GM12878 (cell line): Measurements from ENCODE around the gene XAGE2. TPM values are rescaled to one million over a fixed set of nuclear protein-coding genes. Genes with fewer than 3 reads are reported as not detected.

Experiments used
- ATAC-seq: fragments of 200-7000 bp; cut with Tn5 transposase; 3 replicates; pipeline ENCODE4 v1.9.1; 2020; ENCODE audit warnings: mild to moderate bottlenecking, moderate library complexity
- BruUV-seq: library from RNA; stranded (reverse); fragments of 400-500 nt; replicated peaks from 2 replicates; lab custom pipeline; 2021; lab: Mats Ljungman, UMichigan
- CTCF ChIA-PET: fragments of 300-600 bp; sonication (Branson Sonifier 250); formaldehyde crosslinking; extraction: SDS; loops from one replicate; lab custom pipeline; 2021; ENCODE audit warnings: inconsistent platforms; lab: Yijun Ruan, JAX
- POLR2A ChIA-PET: fragments of 350-600 bp; formaldehyde crosslinking; extraction: SDS; loops from one replicate; lab custom pipeline; 2021; ENCODE audit warnings: inconsistent platforms; lab: Charles Lee
- RAD21 ChIA-PET: fragments of 300-600 bp; sonication (Branson Sonifier 250); formaldehyde crosslinking; loops from one replicate; lab custom pipeline; 2023; ENCODE audit warnings: antibody characterized with exemption; ENCODE audit not compliant: unreplicated experiment; lab: Charles Lee
- SMC1A ChIA-PET: fragments of 300-600 bp; sonication (Branson Sonifier 250); formaldehyde crosslinking; loops from one replicate; lab custom pipeline; 2023; ENCODE audit not compliant: unreplicated experiment, uncharacterized antibody; lab: Charles Lee
- DNase-seq: peaks from one replicate; pipeline ENCODE4 v3.0.0-alpha.2; 2011; ENCODE audit warnings: low read depth, low spot score
- FAIRE-seq: peaks from 3 replicates; lab custom pipeline; 2011; peaks lifted over from hg19 to GRCh38; lab: Jason Lieb, UNC
- H2AFZ ChIP-seq: 2 replicates; pipeline ENCODE4 v1.6.0; 2011; ENCODE audit warnings: low read depth, low read length, control low read depth; ENCODE audit not compliant: control insufficient read depth
- H3K27ac ChIP-seq: 2 replicates; pipeline ENCODE4 v1.5.1; 2011; ENCODE audit warnings: control low read depth; ENCODE audit not compliant: control insufficient read depth, insufficient read depth
- H3K27me3 ChIP-seq, 2 experiments: replicated peaks in 1 of 2; 2 replicates each; pipeline versions ENCODE4 v1.6.0 to v1.6.1; 2011; ENCODE audit warnings: low read length in 1 of 2; ENCODE audit not compliant: control insufficient read depth in 2 of 2, insufficient read depth in 2 of 2
- H3K36me3 ChIP-seq, 2 experiments: 2 replicates each; pipeline ENCODE4 v1.5.1; 2011; ENCODE audit warnings: low read length in 1 of 2; ENCODE audit not compliant: control insufficient read depth in 2 of 2, insufficient read depth in 2 of 2
- H3K4me1 ChIP-seq: 2 replicates; pipeline ENCODE4 v1.6.1; 2011; ENCODE audit warnings: mild to moderate bottlenecking, low read length, moderate library complexity, mixed read lengths; ENCODE audit not compliant: control insufficient read depth, insufficient read depth
- H3K4me2 ChIP-seq: 2 replicates; pipeline ENCODE4 v1.6.0; 2011; ENCODE audit warnings: control low read depth; ENCODE audit not compliant: control insufficient read depth, insufficient read depth
- H3K4me3 ChIP-seq: fragments of 200-600 bp; sonication (generic); 2 replicates; pipeline ENCODE4 v1.5.1; 2016
- H3K79me2 ChIP-seq: 2 replicates; pipeline ENCODE4 v1.6.0; 2011; ENCODE audit warnings: low read length; ENCODE audit not compliant: control insufficient read depth, insufficient read depth
- H3K9ac ChIP-seq: 2 replicates; pipeline ENCODE4 v1.8.0; 2011; ENCODE audit warnings: low read length, control low read depth, mixed read lengths; ENCODE audit not compliant: control insufficient read depth, insufficient read depth
- H3K9me3 ChIP-seq: replicated peaks from 3 replicates; pipeline ENCODE4 v1.5.1; 2011; ENCODE audit warnings: mild to moderate bottlenecking, low read length; ENCODE audit not compliant: control insufficient read depth, insufficient read depth
- H4K20me1 ChIP-seq: 2 replicates; pipeline ENCODE4 v1.6.0; 2011; ENCODE audit not compliant: control insufficient read depth, insufficient read depth
- KLF5 ChIP-seq: fragments of 450-650 bp; IDR thresholded peaks from 2 replicates; pipeline ENCODE4 v1.6.1; 2014; ENCODE audit warnings: mild to moderate bottlenecking; ENCODE audit not compliant: partially characterized antibody
- POLR2AphosphoS5 ChIP-seq: IDR thresholded peaks from 2 replicates; pipeline ENCODE4 v1.6.1; 2011; ENCODE audit warnings: mild to moderate bottlenecking, low read length, inconsistent platforms
- SMARCA5 ChIP-seq: fragments of 450-650 bp; IDR thresholded peaks from 2 replicates; pipeline ENCODE4 v1.6.1; 2017; ENCODE audit warnings: mild to moderate bottlenecking
- STAT1 ChIP-seq: fragments of 450-650 bp; conservative IDR thresholded peaks from 2 replicates; pipeline ENCODE4 v1.6.1; 2014; ENCODE audit warnings: antibody characterized with exemption, mild to moderate bottlenecking
- ZNF274 ChIP-seq: IDR thresholded peaks from one replicate; pipeline ENCODE4 v1.8.0; 2011; ENCODE audit not compliant: insufficient read length, insufficient read depth
- ZSCAN29 ChIP-seq: fragments of 450-650 bp; IDR thresholded peaks from 2 replicates; pipeline ENCODE4 v1.6.1; 2017; ENCODE audit warnings: mild to moderate bottlenecking, moderate library complexity
- WGBS: methylation state at CpG from one replicate; pipeline ENCODE4 v1.1.6; 2016; ENCODE audit warnings: low lambda C conversion rate; ENCODE audit not compliant: insufficient replicate concordance, insufficient coverage; ENCODE audit errors: missing lambda C conversion rate; 5-methylcytosine and 5-hydroxymethylcytosine counted together
- in situ Hi-C: fragments of 300-500 bp; cut with MboI; formaldehyde crosslinking; loops from 9 replicates; pipeline ENCODE4 v1.14.3; 2018; ENCODE audit warnings: mixed read lengths
- intact Hi-C: fragments of 100-400 bp; cut with micrococcal nuclease; formaldehyde crosslinking; loops from one replicate; pipeline ENCODE4 v1.14.2; 2022; ENCODE audit not compliant: unreplicated experiment
- polyA plus RNA-seq, 11 experiments: library from polyadenylated mRNA; depleted of rRNA in 4 of 11; unstranded in 6 of 11; stranded (reverse) in 5 of 11; fragments of >200 nt; fragmentation: Nextera tagmentation in 4 of 11; fragmentation: Illumina TruSeq in 1 of 11; extraction: Ambion mirVana in 4 of 11; extraction: Trizol in 1 of 11; gene quantifications; 1 replicate in 1 of 11; 2 replicates in 10 of 11; pipeline versions ENCODE4 v1.2.1 to v1.2.3, GENCODE V29; 2011 to 2016; ENCODE audit warnings: inconsistent platforms in 2 of 11, missing spikeins in 2 of 11, low read depth in 1 of 11
- total RNA-seq, 4 experiments: library from RNA; depleted of rRNA in 3 of 4; stranded (reverse); fragments of >200 nt in 3 of 4; fragmentation: Illumina TruSeq in 1 of 4; extraction: Trizol in 1 of 4; gene quantifications; 2 replicates each; pipeline versions ENCODE4 v1.2.1 to v1.2.3, GENCODE V29; 2013 to 2021
- TF ChIP-seq, protein P1 (sequence below): fragments of 450-650 bp; IDR thresholded peaks from 2 replicates; pipeline ENCODE4 v1.6.1; 2017; ENCODE audit warnings: mild to moderate bottlenecking, moderate library complexity
- TF ChIP-seq, protein P2 (sequence below): fragments of 450-650 bp; IDR thresholded peaks from 2 replicates; pipeline ENCODE4 v1.6.1; 2017; ENCODE audit warnings: antibody characterized with exemption, mild to moderate bottlenecking, moderate library complexity
- TF ChIP-seq, protein P3 (sequence below): fragments of 150-350 bp; IDR thresholded peaks from 2 replicates; pipeline ENCODE4 v1.6.1; 2014; ENCODE audit warnings: mild to moderate bottlenecking, low read depth, low read length

XAGE2 gene
- total and polyA plus RNA-seq, 10 of the 15 experiments (the other 5 are each of a cell fraction or from before 2014, with no cell fraction given): not detected

DNA sequence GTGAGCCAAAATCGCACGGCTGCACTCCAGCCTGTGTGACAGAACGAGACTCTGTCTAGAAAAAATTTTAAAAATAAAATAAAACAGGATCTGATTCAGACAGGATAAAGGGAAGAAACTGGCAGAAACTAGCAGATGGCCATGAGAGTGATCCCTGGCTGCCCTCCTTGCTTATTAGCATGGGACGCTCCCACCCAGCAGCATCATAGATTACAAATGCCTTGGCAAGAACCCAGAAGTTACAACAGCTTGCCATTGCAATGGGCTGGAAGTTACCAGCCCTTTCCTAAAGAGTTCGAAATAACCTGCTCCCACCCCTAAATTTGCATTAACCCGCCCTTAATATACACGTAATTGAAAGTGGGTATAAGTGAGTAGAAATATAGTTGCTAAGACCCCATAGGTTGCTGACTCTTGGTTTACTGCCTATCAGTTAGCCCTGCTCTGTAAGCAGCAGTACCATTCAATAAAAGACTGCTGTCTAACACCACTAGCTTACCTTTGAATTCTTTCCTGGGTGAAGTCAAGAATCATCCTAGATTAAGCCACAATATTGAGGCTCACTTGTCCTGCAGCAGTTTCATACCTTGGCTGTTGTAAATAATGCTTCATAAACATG is 9.1 kb upstream of the XAGE2 start:
- ChIA-PET RAD21 (no interaction called here), CTCF (no interaction called here), SMC1A (no interaction called here), POLR2A (no interaction called here)
- DNase-seq (no peak), ATAC-seq (no peak), FAIRE-seq (no peak)
- WGBS: 15% methylated on average over 7 of the region's 7 CpGs
- Histone ChIP-seq H4K20me1 (no peaks in the 10 kb centered on the region), H3K4me2 (no peak overlapping the region), H3K4me3 (no peak overlapping the region), H3K4me1 (no peaks in the 10 kb centered on the region), H3K36me3 (no peaks in the 10 kb centered on the region), H3K27ac (no peak overlapping the region), H3K9ac (no peak overlapping the region), H3K27me3 (no peaks in the 10 kb centered on the region), H3K9me3 (no peaks in the 10 kb centered on the region), H3K79me2 (no peaks in the 10 kb centered on the region), H2AFZ (no peak overlapping the region)
- in situ Hi-C loops (no loop called here), intact Hi-C loops (no loop called here)
- BruUV-seq: no TSS peak
- TF ChIP-seq SMARCA5 (no peak), POLR2AphosphoS5 (no peak), ZSCAN29 (no peak), KLF5 (no peak), STAT1 (no peak), ZNF274 (no peak)
- TF ChIP-seq, protein P1, sequence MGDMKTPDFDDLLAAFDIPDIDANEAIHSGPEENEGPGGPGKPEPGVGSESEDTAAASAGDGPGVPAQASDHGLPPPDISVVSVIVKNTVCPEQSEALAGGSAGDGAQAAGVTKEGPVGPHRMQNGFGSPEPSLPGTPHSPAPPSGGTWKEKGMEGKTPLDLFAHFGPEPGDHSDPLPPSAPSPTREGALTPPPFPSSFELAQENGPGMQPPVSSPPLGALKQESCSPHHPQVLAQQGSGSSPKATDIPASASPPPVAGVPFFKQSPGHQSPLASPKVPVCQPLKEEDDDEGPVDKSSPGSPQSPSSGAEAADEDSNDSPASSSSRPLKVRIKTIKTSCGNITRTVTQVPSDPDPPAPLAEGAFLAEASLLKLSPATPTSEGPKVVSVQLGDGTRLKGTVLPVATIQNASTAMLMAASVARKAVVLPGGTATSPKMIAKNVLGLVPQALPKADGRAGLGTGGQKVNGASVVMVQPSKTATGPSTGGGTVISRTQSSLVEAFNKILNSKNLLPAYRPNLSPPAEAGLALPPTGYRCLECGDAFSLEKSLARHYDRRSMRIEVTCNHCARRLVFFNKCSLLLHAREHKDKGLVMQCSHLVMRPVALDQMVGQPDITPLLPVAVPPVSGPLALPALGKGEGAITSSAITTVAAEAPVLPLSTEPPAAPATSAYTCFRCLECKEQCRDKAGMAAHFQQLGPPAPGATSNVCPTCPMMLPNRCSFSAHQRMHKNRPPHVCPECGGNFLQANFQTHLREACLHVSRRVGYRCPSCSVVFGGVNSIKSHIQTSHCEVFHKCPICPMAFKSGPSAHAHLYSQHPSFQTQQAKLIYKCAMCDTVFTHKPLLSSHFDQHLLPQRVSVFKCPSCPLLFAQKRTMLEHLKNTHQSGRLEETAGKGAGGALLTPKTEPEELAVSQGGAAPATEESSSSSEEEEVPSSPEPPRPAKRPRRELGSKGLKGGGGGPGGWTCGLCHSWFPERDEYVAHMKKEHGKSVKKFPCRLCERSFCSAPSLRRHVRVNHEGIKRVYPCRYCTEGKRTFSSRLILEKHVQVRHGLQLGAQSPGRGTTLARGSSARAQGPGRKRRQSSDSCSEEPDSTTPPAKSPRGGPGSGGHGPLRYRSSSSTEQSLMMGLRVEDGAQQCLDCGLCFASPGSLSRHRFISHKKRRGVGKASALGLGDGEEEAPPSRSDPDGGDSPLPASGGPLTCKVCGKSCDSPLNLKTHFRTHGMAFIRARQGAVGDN: no peak
- TF ChIP-seq, protein P2, sequence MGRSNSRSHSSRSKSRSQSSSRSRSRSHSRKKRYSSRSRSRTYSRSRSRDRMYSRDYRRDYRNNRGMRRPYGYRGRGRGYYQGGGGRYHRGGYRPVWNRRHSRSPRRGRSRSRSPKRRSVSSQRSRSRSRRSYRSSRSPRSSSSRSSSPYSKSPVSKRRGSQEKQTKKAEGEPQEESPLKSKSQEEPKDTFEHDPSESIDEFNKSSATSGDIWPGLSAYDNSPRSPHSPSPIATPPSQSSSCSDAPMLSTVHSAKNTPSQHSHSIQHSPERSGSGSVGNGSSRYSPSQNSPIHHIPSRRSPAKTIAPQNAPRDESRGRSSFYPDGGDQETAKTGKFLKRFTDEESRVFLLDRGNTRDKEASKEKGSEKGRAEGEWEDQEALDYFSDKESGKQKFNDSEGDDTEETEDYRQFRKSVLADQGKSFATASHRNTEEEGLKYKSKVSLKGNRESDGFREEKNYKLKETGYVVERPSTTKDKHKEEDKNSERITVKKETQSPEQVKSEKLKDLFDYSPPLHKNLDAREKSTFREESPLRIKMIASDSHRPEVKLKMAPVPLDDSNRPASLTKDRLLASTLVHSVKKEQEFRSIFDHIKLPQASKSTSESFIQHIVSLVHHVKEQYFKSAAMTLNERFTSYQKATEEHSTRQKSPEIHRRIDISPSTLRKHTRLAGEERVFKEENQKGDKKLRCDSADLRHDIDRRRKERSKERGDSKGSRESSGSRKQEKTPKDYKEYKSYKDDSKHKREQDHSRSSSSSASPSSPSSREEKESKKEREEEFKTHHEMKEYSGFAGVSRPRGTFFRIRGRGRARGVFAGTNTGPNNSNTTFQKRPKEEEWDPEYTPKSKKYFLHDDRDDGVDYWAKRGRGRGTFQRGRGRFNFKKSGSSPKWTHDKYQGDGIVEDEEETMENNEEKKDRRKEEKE: no peak
- TF ChIP-seq, protein P3, sequence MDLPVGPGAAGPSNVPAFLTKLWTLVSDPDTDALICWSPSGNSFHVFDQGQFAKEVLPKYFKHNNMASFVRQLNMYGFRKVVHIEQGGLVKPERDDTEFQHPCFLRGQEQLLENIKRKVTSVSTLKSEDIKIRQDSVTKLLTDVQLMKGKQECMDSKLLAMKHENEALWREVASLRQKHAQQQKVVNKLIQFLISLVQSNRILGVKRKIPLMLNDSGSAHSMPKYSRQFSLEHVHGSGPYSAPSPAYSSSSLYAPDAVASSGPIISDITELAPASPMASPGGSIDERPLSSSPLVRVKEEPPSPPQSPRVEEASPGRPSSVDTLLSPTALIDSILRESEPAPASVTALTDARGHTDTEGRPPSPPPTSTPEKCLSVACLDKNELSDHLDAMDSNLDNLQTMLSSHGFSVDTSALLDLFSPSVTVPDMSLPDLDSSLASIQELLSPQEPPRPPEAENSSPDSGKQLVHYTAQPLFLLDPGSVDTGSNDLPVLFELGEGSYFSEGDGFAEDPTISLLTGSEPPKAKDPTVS: no peak
